Measurements from ENCODE around the gene PSME1.

Gene PSME1

GRCh38 chr14:24122416-24122815 is 13.6 kb upstream of the PSME1 start:
- no peak overlapping the region for H3K4me3 ChIP-seq (ENCODE audit: low read length)
- no peak for TF ChIP-seq CTCF (conservative IDR thresholded peaks at IDR 0.05; ENCODE audit: low read depth, low read length)
- no peak for DNase-seq (ENCODE audit: low read depth)

GRCh38 chr14:24122898-24123297 is 13.1 kb upstream of the PSME1 start:
- DNase-seq (ENCODE audit: low read depth) = no peak
- no peak for TF ChIP-seq CTCF (conservative IDR thresholded peaks at IDR 0.05; ENCODE audit: low read depth, low read length)
- no peak overlapping the region for H3K4me3 ChIP-seq (ENCODE audit: low read length)

GRCh38 chr14:24123424-24124417 is 12.3 kb upstream of the PSME1 start:
- DNase-seq (ENCODE audit: low read depth) = no peak
- TF ChIP-seq CTCF (conservative IDR thresholded peaks at IDR 0.05; ENCODE audit: low read depth, low read length) = no peak
- no peak overlapping the region for H3K4me3 ChIP-seq (ENCODE audit: low read length)

GRCh38 chr14:24126939-24127338 is 9.1 kb upstream of the PSME1 start:
- H3K4me3 ChIP-seq (ENCODE audit: low read length) = no peak overlapping the region
- no peak for DNase-seq (ENCODE audit: low read depth)
- no peak for TF ChIP-seq CTCF (conservative IDR thresholded peaks at IDR 0.05; ENCODE audit: low read depth, low read length)

- no peak for DNase-seq (ENCODE audit: low read depth)
- H3K4me3 ChIP-seq (ENCODE audit: low read length) = no peak overlapping the region
- no peak for TF ChIP-seq CTCF (conservative IDR thresholded peaks at IDR 0.05; ENCODE audit: low read depth, low read length)
Observed at GRCh38 chr14:24127673-24128072, 8.3 kb upstream of the PSME1 start.

GRCh38 chr14:24129410-24129998 is 6.5 kb upstream of the PSME1 start:
- no peak overlapping the region for H3K4me3 ChIP-seq (ENCODE audit: low read length)
- DNase-seq (ENCODE audit: low read depth) = no peak
- TF ChIP-seq CTCF (conservative IDR thresholded peaks at IDR 0.05; ENCODE audit: low read depth, low read length) = no peak

GRCh38 chr14:24130380-24130716 is 5.6 kb upstream of the PSME1 start, which contains the start of gene FITM1:
Gene FITM1 (plus strand): TSS chr14:24130659. CDS start chr14:24131564, 905 bp downstream.
- H3K4me3 ChIP-seq (ENCODE audit: low read length) = no peak within 1 kb of the TSS
- DNase-seq (ENCODE audit: low read depth) = no peak
- TF ChIP-seq CTCF (conservative IDR thresholded peaks at IDR 0.05; ENCODE audit: low read depth, low read length) = no peak
